ENCODE data around the gene CD19.

CD19 gene

DNA sequence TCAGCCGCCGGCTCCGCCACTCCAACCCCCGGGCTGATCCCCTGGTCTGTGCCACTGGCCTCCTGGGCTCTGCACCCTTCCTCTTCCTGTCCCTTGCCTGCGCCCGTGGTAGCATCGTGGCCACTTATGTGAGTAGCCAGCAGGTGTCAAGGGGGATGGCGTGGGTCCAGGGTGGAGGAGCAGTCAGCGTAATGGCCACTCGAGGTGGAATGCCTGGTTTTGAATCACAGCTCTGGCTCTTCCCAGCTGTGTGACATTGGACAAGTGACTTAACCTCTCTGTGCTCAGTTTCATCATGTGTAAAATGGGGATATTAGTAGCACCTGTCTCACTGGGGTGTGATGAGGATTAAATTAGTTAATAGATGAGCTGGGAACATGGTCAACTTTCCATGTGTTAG is 50.6 kb downstream of the CD19 start:
- no peak for DNase-seq (ENCODE audit: low read depth)

DNA sequence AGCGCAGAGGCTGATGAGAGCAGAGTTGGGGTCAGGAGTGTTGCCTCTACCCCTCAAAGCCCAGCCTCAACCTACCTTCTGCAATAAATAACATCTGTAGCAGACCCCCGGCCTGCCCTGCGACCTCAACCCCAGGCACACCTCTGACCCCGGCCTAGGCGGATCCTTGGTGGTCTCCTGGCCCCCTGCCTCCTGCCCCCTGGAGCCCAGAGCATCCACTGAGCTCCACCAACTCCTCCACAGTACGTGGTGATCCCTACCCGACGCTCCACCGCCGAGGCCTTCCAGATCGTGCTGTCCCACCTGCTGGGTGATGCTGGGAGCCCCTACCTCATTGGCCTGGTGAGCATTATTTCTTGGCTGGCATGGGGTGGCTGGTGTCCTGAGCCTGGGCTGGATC is 51.2 kb downstream of the CD19 start:
- DNase-seq (ENCODE audit: low read depth), result no peak

DNA sequence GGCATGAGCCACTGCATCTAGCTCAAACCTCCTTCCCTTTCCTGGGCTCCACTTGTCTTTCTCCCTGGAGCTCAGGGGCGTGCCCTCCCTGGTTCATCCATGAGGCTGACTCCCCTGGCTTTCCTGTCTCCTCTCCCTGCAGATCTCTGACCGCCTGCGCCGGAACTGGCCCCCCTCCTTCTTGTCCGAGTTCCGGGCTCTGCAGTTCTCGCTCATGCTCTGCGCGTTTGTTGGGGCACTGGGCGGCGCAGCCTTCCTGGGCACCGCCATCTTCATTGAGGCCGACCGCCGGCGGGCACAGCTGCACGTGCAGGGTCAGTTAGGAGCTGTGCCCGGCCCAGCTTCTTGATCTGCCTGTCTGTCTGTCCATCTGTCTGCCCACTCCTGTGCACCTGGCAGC is 51.9 kb downstream of the CD19 start:
- DNase-seq (ENCODE audit: low read depth), result no peak

DNA sequence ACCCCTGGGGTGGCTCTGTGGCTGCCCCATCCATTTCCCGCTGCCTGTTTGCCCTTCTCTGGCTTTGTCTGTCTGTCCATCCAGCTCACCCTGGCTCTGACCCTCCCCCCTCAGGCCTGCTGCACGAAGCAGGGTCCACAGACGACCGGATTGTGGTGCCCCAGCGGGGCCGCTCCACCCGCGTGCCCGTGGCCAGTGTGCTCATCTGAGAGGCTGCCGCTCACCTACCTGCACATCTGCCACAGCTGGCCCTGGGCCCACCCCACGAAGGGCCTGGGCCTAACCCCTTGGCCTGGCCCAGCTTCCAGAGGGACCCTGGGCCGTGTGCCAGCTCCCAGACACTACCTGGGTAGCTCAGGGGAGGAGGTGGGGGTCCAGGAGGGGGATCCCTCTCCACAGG is 52.3 kb downstream of the CD19 start:
- DNase-seq (ENCODE audit: low read depth), result no peak

DNA sequence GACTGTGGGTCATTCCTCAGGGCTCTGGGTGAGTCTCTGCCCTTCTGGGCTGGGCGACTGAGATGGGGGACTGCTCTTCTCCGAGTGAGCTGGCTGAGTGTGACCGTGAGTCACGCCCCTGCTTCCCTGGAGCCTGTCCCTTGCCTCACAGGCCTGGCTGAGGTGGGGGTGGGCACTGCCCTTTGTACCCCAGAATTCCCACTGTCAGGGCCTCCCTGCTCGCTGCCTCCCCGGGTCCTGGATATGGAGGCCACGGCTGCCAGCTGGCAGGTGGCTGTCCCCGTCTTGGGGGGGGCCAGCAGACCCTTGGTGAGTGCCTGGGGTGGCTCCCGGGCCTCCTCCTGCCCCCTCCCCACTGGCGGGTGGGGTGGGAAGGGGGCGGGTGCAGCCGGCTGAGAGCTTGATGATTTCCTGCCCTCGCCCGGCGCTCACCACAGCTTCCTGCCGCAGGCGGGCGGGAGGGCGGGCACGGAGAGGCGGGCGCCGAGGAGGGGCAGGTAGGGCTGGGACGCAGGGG is 52.9 kb downstream of the CD19 start, which contains the start of gene LAT:
TSS of gene LAT (plus strand) at position 434 of the 517 bp plus-strand sequence. CDS start 366 bp downstream, outside the sequence.
- DNase-seq (ENCODE audit: low read depth), result no peak

DNA sequence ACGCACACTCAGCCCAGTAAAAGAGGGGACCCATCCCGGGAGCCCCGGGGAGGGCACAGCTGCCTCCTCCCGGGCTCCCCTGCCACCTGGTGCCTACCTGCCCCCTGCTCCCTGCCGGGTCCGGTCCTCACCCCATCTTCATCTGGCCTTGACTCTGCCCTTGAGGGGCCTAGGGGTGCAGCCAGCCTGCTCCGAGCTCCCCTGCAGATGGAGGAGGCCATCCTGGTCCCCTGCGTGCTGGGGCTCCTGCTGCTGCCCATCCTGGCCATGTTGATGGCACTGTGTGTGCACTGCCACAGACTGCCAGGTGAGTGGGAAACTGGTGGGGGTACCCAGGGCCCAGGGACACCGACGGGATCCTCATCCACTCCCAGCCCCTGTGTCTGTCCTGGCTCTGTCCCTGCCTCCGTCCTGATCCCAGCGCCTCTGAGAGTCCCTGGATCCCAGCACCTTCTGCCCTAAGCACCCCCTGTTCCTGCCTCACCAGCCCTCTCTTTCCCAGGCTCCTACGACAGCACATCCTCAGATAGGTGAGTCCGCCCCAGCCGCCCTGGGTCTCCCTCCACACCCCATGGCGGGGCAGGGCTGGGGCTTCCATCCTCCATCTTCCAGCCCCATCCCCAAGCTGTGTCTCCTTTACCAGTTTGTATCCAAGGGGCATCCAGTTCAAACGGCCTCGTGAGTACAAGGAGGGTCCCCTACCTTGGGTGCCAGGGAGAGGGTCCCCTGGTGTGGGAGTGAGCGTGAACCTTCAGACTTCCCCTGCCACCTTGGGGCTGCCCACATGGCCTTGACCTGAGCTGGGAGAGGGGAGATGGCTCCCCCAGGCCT is 53.7 kb downstream of the CD19 start:
- DNase-seq (ENCODE audit: low read depth), result no peak

DNA sequence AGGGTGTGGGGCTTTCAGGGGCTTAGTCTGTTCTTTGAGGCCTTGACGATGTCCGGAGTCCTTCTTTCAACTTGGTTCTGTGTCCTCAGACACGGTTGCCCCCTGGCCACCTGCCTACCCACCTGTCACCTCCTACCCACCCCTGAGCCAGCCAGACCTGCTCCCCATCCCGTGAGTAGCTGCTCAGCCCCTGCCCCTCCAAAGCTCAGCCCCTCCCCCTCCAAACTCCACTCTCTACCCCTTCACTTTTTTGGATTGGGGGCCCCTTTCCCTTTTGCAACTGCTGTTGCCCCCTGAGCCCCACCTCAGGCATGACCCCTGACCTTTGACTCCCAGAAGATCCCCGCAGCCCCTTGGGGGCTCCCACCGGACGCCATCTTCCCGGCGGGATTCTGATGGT is 54.3 kb downstream of the CD19 start:
- DNase-seq (ENCODE audit: low read depth), result no peak

DNA sequence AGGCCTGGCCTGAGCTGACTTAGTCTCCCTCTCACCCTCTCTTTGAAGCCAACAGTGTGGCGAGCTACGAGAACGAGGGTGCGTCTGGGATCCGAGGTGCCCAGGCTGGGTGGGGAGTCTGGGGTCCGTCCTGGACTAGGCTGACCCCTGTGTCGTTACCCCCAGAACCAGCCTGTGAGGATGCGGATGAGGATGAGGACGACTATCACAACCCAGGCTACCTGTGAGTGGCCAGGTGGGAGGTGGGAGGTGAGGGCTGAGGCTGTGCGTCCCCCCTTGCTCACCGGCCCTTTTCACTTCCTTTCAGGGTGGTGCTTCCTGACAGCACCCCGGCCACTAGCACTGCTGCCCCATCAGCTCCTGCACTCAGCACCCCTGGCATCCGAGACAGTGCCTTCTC is 54.7 kb downstream of the CD19 start:
- no peak for DNase-seq (ENCODE audit: low read depth)

DNA sequence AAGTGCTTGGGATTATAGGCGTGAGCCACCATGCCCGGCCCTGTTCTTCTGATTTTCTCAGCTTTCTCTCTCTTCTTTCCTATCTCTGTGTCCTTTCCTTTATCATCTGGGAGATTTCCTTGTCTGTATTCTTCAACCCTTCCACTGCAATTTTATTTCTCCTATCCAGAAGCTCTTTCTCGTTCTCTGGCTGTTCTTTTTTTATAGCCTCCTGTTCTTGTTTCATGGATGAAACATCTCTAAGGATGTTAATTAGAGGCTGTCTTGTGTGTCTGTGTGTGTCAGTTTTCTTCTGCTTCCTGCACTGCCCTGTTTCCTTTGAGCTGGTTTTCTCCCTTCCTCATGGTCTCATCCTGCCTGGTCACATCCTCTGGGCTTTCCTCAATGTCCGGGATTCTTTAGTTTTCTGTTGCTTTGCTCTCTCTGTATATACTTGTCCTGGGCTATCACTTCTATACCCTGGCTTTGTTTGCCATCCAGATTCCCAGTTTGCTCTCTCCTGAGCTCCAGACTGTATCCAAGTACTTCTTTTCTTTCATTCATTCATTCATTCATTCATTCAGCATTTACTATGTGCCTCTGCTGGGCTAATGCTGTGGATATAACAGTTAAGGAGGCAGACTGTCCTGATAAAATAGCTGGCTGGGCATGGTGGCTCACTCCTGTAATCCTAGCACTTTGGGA is 55.5 kb downstream of the CD19 start:
- DNase-seq (ENCODE audit: low read depth), result no peak
